Nephron (organoid): ENCODE measurements around the gene KDM5A.
"Not testable (repeated sequence)": the region's sequence is repeated elsewhere in the genome, so short reads cannot be mapped to it uniquely, and the experiment has no call there.

Experiments used
- H3K27ac Mint-ChIP-seq, 3 experiments: 2 replicates each; pipeline ENCODE4 v1.8.0; 2020; ENCODE audit warnings: mixed read lengths in 3 of 3, mild to moderate bottlenecking in 2 of 3, moderate library complexity in 1 of 3
- H3K27me3 Mint-ChIP-seq: 2 replicates; pipeline ENCODE4 v1.8.0; 2021; ENCODE audit warnings: low read depth, mild to moderate bottlenecking, moderate library complexity, mixed read lengths
- H3K36me3 Mint-ChIP-seq: 2 replicates; pipeline ENCODE4 v1.8.0; 2020; ENCODE audit warnings: low read depth, mixed read lengths
- H3K4me1 Mint-ChIP-seq: 2 replicates; pipeline ENCODE4 v1.8.0; 2020; ENCODE audit warnings: mixed read lengths
- H3K4me3 Mint-ChIP-seq, 3 experiments: 2 replicates each; pipeline ENCODE4 v1.8.0; 2020; ENCODE audit warnings: mild to moderate bottlenecking in 3 of 3, mixed read lengths in 3 of 3, moderate library complexity in 2 of 3
- H3K9me3 Mint-ChIP-seq: 2 replicates; pipeline ENCODE4 v1.8.0; 2020; ENCODE audit warnings: mixed read lengths
- TF ChIP-seq, protein P1 (sequence below), 3 experiments: fragments of 200-600 bp; sonication (generic); IDR thresholded peaks; one replicate each; pipeline ENCODE4 v1.5.0; 2021; ENCODE audit warnings: antibody characterized with exemption in 3 of 3; ENCODE audit not compliant: unreplicated experiment in 3 of 3

KDM5A gene

GRCh38 chr12:401235-402028 lies 12.3 kb upstream of the KDM5A start, which contains the start of gene CCDC77:
Gene CCDC77 (plus strand): TSS chr12:401644. CDS start chr12:409384, 7,740 bp downstream.
- TF ChIP-seq, protein P1, sequence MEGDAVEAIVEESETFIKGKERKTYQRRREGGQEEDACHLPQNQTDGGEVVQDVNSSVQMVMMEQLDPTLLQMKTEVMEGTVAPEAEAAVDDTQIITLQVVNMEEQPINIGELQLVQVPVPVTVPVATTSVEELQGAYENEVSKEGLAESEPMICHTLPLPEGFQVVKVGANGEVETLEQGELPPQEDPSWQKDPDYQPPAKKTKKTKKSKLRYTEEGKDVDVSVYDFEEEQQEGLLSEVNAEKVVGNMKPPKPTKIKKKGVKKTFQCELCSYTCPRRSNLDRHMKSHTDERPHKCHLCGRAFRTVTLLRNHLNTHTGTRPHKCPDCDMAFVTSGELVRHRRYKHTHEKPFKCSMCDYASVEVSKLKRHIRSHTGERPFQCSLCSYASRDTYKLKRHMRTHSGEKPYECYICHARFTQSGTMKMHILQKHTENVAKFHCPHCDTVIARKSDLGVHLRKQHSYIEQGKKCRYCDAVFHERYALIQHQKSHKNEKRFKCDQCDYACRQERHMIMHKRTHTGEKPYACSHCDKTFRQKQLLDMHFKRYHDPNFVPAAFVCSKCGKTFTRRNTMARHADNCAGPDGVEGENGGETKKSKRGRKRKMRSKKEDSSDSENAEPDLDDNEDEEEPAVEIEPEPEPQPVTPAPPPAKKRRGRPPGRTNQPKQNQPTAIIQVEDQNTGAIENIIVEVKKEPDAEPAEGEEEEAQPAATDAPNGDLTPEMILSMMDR (IDR thresholded peaks at IDR 0.05; ENCODE audit: unreplicated experiment in 3 of 3), result peak in 1 of 3 experiments; percentile 11
- H3K4me1 Mint-ChIP-seq, result no peaks in the 10 kb centered on the region
- no peak within 1 kb of the TSS for H3K4me3 Mint-ChIP-seq
- H3K27ac Mint-ChIP-seq, result no peak within 1 kb of the TSS
- H3K36me3 Mint-ChIP-seq, result peaks cover 10% of the 10 kb centered on the region
- H3K27me3 Mint-ChIP-seq, result no peaks in the 10 kb centered on the region
- no peaks in the 10 kb centered on the region for H3K9me3 Mint-ChIP-seq

GRCh38 chr12:400828-401227 lies 11.7 kb upstream of the KDM5A start:
- Mint-ChIP-seq H3K27me3 (no peaks in the 10 kb centered on the region), H3K27ac (no peak overlapping the region), H3K4me3 (no peak overlapping the region), H3K9me3 (no peaks in the 10 kb centered on the region), H3K36me3 (peaks cover 4% of the 10 kb centered on the region), H3K4me1 (no peaks in the 10 kb centered on the region)
- TF ChIP-seq, protein P1 (IDR thresholded peaks at IDR 0.05; ENCODE audit: unreplicated experiment in 3 of 3), result no peak

DNA sequence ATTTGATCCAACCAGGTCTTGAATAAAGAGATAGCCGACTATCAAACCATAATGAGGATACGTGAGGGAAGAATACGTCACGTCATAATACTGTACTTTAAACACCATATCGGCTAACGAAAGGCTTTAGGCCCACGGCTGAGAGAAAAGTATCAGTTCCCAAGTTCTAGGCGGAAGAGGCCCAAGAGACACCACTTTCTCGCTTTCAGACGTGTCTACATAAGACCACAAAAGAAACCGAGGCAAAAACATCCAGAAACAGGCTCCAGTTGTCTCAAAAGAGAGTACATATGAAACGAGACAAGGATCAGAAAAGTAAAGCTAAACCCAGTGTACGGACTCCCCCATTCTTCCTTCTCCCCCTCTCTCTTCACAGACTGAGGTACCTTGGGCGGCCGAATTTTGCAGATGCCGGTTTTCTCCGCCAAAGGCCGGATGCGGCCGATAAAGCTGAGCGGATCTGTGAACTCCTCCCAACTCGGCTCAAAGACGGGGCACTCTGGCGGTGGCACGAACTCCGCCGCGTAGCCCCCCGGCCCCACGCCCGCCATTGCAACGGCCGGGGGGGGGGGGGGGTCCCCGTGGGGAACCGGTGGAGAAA lies 479 bp downstream of the KDM5A start:
- Mint-ChIP-seq H3K4me3 (peak overlapping the region; percentile 92 to 99 (median 96)), H3K36me3 (peaks cover 19% of the 10 kb centered on the region), H3K9me3 (no peaks in the 10 kb centered on the region), H3K27ac (peak overlapping the region; percentile 97 to 99 (median 98)), H3K27me3 (no peaks in the 10 kb centered on the region), H3K4me1 (peaks cover 24% of the 10 kb centered on the region)
- TF ChIP-seq, protein P1 (IDR thresholded peaks at IDR 0.05; ENCODE audit: unreplicated experiment in 3 of 3), result no peak

- H3K27me3 Mint-ChIP-seq, result no peaks in the 10 kb centered on the region
- no peaks in the 10 kb centered on the region for H3K9me3 Mint-ChIP-seq
- TF ChIP-seq, protein P1 (IDR thresholded peaks at IDR 0.05; ENCODE audit: unreplicated experiment in 3 of 3), result no peak
- peaks cover 24% of the 10 kb centered on the region for H3K4me1 Mint-ChIP-seq
- peak overlapping the region; percentile 92 to 99 (median 96) for H3K4me3 Mint-ChIP-seq
- peak overlapping the region; percentile 97 to 99 (median 98) for H3K27ac Mint-ChIP-seq
- H3K36me3 Mint-ChIP-seq, result peaks cover 25% of the 10 kb centered on the region
Measured at GRCh38 chr12:388012-388411, 1.1 kb downstream of the KDM5A start.

- Mint-ChIP-seq H3K4me1 (peaks cover 24% of the 10 kb centered on the region), H3K27me3 (no peaks in the 10 kb centered on the region), H3K4me3 (peak overlapping the region; percentile 92 to 99 (median 96)), H3K9me3 (no peaks in the 10 kb centered on the region), H3K36me3 (peaks cover 30% of the 10 kb centered on the region), H3K27ac (no peak overlapping the region)
- TF ChIP-seq, protein P1 (IDR thresholded peaks at IDR 0.05; ENCODE audit: unreplicated experiment in 3 of 3), result no peak
Measured at GRCh38 chr12:386651-387050, 2.5 kb downstream of the KDM5A start.

GRCh38 chr12:370739-371485 lies 18.2 kb downstream of the KDM5A start:
- not testable (repeated sequence) for H3K4me1 Mint-ChIP-seq, H3K4me3 Mint-ChIP-seq, H3K27me3 Mint-ChIP-seq, H3K27ac Mint-ChIP-seq
- peaks cover 51% of the 10 kb centered on the region for H3K9me3 Mint-ChIP-seq
- peaks cover 100% of the 10 kb centered on the region for H3K36me3 Mint-ChIP-seq
